Ovary (tissue), 9 donors: ENCODE measurements around the gene AUTS2. TPM values are rescaled to one million over a fixed set of nuclear protein-coding genes. Genes with fewer than 3 reads are reported as not detected.

Experiments used
- DNase-seq, 5 donors: peaks; one replicate each; pipeline ENCODE4 v3.0.0-alpha.2; 2019 to 2020
- H3K27ac ChIP-seq, 2 donors: fragments of 200-600 bp; one replicate each; pipeline versions ENCODE4 v1.5.1 to v1.8.0; 2019 to 2022
- H3K27me3 ChIP-seq: fragments of 200-600 bp; one replicate; pipeline ENCODE4 v1.8.0; 2022
- H3K36me3 ChIP-seq: fragments of 200-600 bp; sonication (generic); one replicate; pipeline ENCODE4 v1.5.1; 2019
- H3K4me1 ChIP-seq: one replicate; pipeline ENCODE4 v1.8.1; 2013; ENCODE audit warnings: mild to moderate bottlenecking, moderate library complexity; ENCODE audit not compliant: insufficient read depth
- H3K4me3 ChIP-seq: fragments of 200-600 bp; sonication (generic); one replicate; pipeline ENCODE4 v1.5.1; 2017
- H3K9me3 ChIP-seq, 2 donors: fragments of 200-600 bp in 1 of 2; sonication (generic) in 1 of 2; one replicate each; pipeline versions ENCODE4 v1.5.1 to v1.8.1; 2013 to 2019; ENCODE audit warnings: mild to moderate bottlenecking in 1 of 2, moderate library complexity in 1 of 2
- CTCF ChIP-seq, 3 donors: fragments of 450-650 bp in 2 of 3; fragments of 200-600 bp in 1 of 3; IDR thresholded peaks; one replicate each; pipeline versions ENCODE4 v1.5.1 to v1.8.0; 2016 to 2022; ENCODE audit warnings: antibody characterized with exemption in 3 of 3, mild to moderate bottlenecking in 1 of 3
- EP300 ChIP-seq: sonication (generic); formaldehyde crosslinking; IDR thresholded peaks from one replicate; pipeline ENCODE4 v1.6.1; 2017; ENCODE audit warnings: antibody characterized with exemption
- POLR2A ChIP-seq: fragments of 450-650 bp; IDR thresholded peaks from one replicate; pipeline ENCODE4 v1.6.1; 2017; ENCODE audit warnings: antibody characterized with exemption, mild to moderate bottlenecking, moderate library complexity
- WGBS, 3 donors: extraction: QIAGEN DNeasy Blood & Tissue Kit in 1 of 3; methylation state at CpG; one replicate each; pipeline versions ENCODE4 v1.1.5 to v1.1.7; 2013 to 2017; 5-methylcytosine and 5-hydroxymethylcytosine counted together
- intact Hi-C, 4 donors: fragments of 100-400 bp; cut with DNase I; formaldehyde crosslinking; loops; one replicate each; pipeline versions ENCODE4 v1.11.0 to v1.15.1; 2022 to 2023
- polyA plus RNA-seq, 2 donors: library from polyadenylated mRNA; stranded (reverse); fragments of 200-250 nt in 1 of 2; fragments of 350-450 nt in 1 of 2; fragmentation: Illumina TruSeq in 1 of 2; extraction: RNeasy Lipid Tissue Mini Kit (QIAGEN cat#74804) in 1 of 2; gene quantifications; one replicate each; pipeline ENCODE4 v1.2.3, GENCODE V29; 2013 to 2014
- total RNA-seq, 7 donors: library from RNA; depleted of rRNA in 2 of 7; stranded (reverse); fragments of >200 nt in 2 of 7; fragmentation: NEBNext Ultra II Directional in 3 of 7; extraction: Animal tissue kit (Norgen Biotek cat#: 25700) in 3 of 7; gene quantifications; one replicate each; pipeline versions ENCODE4 v1.1.0 to v1.2.4, GENCODE V29; 2016 to 2023
- donor health status: DM: no; HTN: no; CAD: no; lungs with moderate emphysema.
- donor health status: DM: no; HTN: no; CAD: no.
- donor health status: Bipolar disorder and iron deficiency.
- donor health status: DM: yes; HTN: yes; CAD: no.
- donor health status: DM: no; HTN: no; CAD: no.
- donor health status: DM: yes; HTN: yes; CAD: no.

The AUTS2 gene
- total and polyA plus RNA-seq, 9 donors = 18.3 to 60.9 (median 44.9) TPM

- Histone ChIP-seq H3K4me1 (peaks cover 20% of the 10 kb centered on the region), H3K27ac (no peak overlapping the region), H3K27me3 (no peaks in the 10 kb centered on the region), H3K4me3 (no peak overlapping the region), H3K9me3 (no peaks in the 10 kb centered on the region), H3K36me3 (no peaks in the 10 kb centered on the region)
- DNase-seq = no peak
- intact Hi-C loops = no loop called here
- TF ChIP-seq POLR2A (no peak), CTCF (IDR thresholded peaks at IDR 0.05) (no peak), EP300 (no peak)
- 48 to 68% (median 59%) methylated on average over 1 of the region's 1 CpG for WGBS, 3 donors
Observed at GRCh38 chr7:69768986-69769595, 170.8 kb downstream of the AUTS2 start.

- Histone ChIP-seq H3K27me3 (no peaks in the 10 kb centered on the region), H3K4me3 (no peak overlapping the region), H3K9me3 (no peaks in the 10 kb centered on the region), H3K27ac (no peak overlapping the region), H3K36me3 (no peaks in the 10 kb centered on the region), H3K4me1 (peaks cover 16% of the 10 kb centered on the region)
- DNase-seq = no peak
- intact Hi-C loops = no loop called here
- TF ChIP-seq POLR2A (no peak), CTCF (IDR thresholded peaks at IDR 0.05) (no peak), EP300 (no peak)
- WGBS, 3 donors = 86 to 97% (median 90%) methylated on average over 1 of the region's 1 CpG
Observed at GRCh38 chr7:69769826-69770225, 171.6 kb downstream of the AUTS2 start.

GRCh38 chr7:69770613-69771012 is 172.3 kb downstream of the AUTS2 start:
- WGBS, 3 donors = 77 to 96% (median 95%) methylated on average over 6 of the region's 6 CpGs
- DNase-seq = no peak
- Histone ChIP-seq H3K4me3 (no peak overlapping the region), H3K27ac (no peak overlapping the region), H3K4me1 (peaks cover 20% of the 10 kb centered on the region), H3K9me3 (no peaks in the 10 kb centered on the region), H3K27me3 (no peaks in the 10 kb centered on the region), H3K36me3 (no peaks in the 10 kb centered on the region)
- TF ChIP-seq CTCF (IDR thresholded peaks at IDR 0.05) = no peak
- no peak for TF ChIP-seq EP300
- TF ChIP-seq POLR2A = no peak
- intact Hi-C loops = no loop called here

GRCh38 chr7:69772718-69773436 is 174.6 kb downstream of the AUTS2 start:
- 13 to 40% (median 31%) methylated on average over 9 of the region's 9 CpGs for WGBS, 3 donors

More at GRCh38 chr7:69772718-69773436, 174.6 kb downstream of the AUTS2 start:
- no peak overlapping the region for H3K4me3 ChIP-seq
- intact Hi-C loops = no loop called here
- H3K9me3 ChIP-seq = no peaks in the 10 kb centered on the region
- H3K27ac ChIP-seq = no peak overlapping the region
- peaks cover 21% of the 10 kb centered on the region for H3K4me1 ChIP-seq
- TF ChIP-seq POLR2A (no peak), CTCF (IDR thresholded peaks at IDR 0.05) (no peak), EP300 (no peak)
- H3K27me3 ChIP-seq = no peaks in the 10 kb centered on the region
- peak in 1 of 5 donors; percentile 18 for DNase-seq
- no peaks in the 10 kb centered on the region for H3K36me3 ChIP-seq
